ENCODE data around the gene GFRA1.

DNA sequence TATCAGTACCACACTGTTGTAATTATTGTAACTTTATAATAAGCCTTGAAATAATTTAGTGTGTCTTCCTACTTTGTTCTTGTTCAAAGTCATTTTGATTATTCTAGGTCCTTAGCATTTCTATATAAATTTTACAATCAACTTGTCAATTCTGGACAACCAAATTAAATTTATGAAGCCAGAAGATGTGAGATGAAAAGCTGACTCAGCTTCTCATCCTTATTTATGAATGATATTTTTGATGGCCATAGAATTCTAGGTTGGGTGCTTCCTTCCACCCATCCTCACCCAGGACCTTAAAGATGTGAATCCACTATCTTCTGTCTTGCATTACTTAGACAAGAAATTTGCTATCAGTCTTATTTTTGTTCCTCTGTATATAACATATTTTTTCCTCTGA, 261.1 kb downstream of the GFRA1 start:
- TF ChIP-seq, protein P1, sequence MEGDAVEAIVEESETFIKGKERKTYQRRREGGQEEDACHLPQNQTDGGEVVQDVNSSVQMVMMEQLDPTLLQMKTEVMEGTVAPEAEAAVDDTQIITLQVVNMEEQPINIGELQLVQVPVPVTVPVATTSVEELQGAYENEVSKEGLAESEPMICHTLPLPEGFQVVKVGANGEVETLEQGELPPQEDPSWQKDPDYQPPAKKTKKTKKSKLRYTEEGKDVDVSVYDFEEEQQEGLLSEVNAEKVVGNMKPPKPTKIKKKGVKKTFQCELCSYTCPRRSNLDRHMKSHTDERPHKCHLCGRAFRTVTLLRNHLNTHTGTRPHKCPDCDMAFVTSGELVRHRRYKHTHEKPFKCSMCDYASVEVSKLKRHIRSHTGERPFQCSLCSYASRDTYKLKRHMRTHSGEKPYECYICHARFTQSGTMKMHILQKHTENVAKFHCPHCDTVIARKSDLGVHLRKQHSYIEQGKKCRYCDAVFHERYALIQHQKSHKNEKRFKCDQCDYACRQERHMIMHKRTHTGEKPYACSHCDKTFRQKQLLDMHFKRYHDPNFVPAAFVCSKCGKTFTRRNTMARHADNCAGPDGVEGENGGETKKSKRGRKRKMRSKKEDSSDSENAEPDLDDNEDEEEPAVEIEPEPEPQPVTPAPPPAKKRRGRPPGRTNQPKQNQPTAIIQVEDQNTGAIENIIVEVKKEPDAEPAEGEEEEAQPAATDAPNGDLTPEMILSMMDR (IDR thresholded peaks at IDR 0.05) = no peak
- no peak for TF ChIP-seq POLR2A (IDR thresholded peaks at IDR 0.05)
